Vagina (tissue), 2 donors: ENCODE measurements around the gene CFAP126. TPM values are rescaled to one million over a fixed set of nuclear protein-coding genes. Genes with fewer than 3 reads are reported as not detected.
A peak's percentile ranks its signal among the peaks of the same experiment; 100 is the strongest.
"Not testable (repeated sequence)": the region's sequence is repeated elsewhere in the genome, so short reads cannot be mapped to it uniquely, and the experiment has no call there.

Source experiments
- DNase-seq, 2 donors: peaks; one replicate each; pipeline ENCODE4 v3.0.0-alpha.2; 2017; ENCODE audit errors: extremely low spot score in 2 of 2
- H3K27ac ChIP-seq: fragments of 200-600 bp; sonication (generic); one replicate; pipeline ENCODE4 v1.5.1; 2019
- H3K27me3 ChIP-seq: fragments of 200-600 bp; sonication (generic); one replicate; pipeline ENCODE4 v1.5.1; 2019
- H3K36me3 ChIP-seq, 2 donors: fragments of 200-600 bp; sonication (generic); one replicate each; pipeline ENCODE4 v1.5.1; 2017 to 2019
- H3K4me1 ChIP-seq: fragments of 200-600 bp; sonication (generic); one replicate; pipeline ENCODE4 v1.5.1; 2019
- H3K4me3 ChIP-seq, 2 donors: fragments of 200-600 bp; sonication (generic); 1 replicate in 1 of 2; 2 replicates in 1 of 2; pipeline ENCODE4 v1.5.1; 2016 to 2019
- H3K9me3 ChIP-seq: fragments of 200-600 bp; sonication (generic); one replicate; pipeline ENCODE4 v1.5.1; 2019
- POLR2A ChIP-seq, 2 donors: fragments of 450-650 bp; IDR thresholded peaks; one replicate each; pipeline ENCODE4 v1.6.1; 2017; ENCODE audit warnings: antibody characterized with exemption in 2 of 2, mild to moderate bottlenecking in 2 of 2, moderate library complexity in 2 of 2
- POLR2AphosphoS5 ChIP-seq, 2 donors: sonication (generic); formaldehyde crosslinking; IDR thresholded peaks; one replicate each; pipeline ENCODE4 v1.9.0; 2017; ENCODE audit warnings: antibody characterized with exemption in 2 of 2, mild to moderate bottlenecking in 2 of 2, low read depth in 1 of 2; ENCODE audit not compliant: insufficient read depth in 1 of 2
- intact Hi-C: fragments of 100-400 bp; cut with DNase I; formaldehyde crosslinking; loops from one replicate; pipeline ENCODE4 v1.15.1; 2023
- total RNA-seq: library from RNA; depleted of rRNA; stranded (reverse); fragments of >200 nt; gene quantifications from one replicate; pipeline ENCODE4 v1.2.3, GENCODE V29; 2016
- TF ChIP-seq, protein P1 (sequence below), 3 experiments: fragments of 450-650 bp in 2 of 3; fragments of 200-600 bp in 1 of 3; sonication (generic) in 1 of 3; IDR thresholded peaks; one replicate each; pipeline ENCODE4 v1.5.1; 2017 to 2019; ENCODE audit warnings: antibody characterized with exemption in 3 of 3, mild to moderate bottlenecking in 2 of 3, moderate library complexity in 2 of 3

Gene CFAP126, protein sequence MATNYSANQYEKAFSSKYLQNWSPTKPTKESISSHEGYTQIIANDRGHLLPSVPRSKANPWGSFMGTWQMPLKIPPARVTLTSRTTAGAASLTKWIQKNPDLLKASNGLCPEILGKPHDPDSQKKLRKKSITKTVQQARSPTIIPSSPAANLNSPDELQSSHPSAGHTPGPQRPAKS
- total RNA-seq = not detected

DNA sequence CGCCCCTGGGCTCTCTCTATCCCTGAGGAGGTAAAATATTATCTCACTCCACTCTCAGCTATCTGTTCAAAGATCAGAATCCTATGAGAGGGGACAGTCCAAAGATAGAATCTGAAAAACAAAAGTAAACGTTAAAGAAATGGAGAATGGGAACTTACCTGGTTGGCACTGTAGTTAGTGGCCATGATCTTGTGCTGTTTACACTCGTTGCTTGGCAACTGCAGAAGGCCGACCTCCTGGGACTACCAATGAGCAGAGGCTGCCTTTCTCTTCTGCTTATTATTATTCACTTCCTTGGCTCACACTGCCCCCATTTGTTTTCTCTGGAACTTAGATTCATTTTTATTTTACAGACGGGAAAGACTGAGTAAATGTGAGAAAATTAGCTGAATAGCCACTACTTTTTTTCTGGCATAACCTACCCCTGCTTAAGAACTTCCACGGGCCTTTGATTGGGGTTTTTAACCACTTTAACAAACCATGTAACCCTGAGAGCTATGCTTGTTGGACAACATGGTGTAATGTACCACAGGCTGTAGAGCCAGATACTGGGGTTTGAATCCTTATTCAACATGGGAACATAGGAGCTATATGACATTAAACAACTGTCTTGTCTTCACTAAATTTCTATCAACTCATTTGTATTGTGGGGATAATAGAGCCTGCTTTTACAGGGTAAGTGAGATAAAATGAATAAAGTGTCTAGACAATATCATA lies at the start of gene CFAP126:
CFAP126 (minus strand) TSS at position 193 of the 717 bp plus-strand sequence; CDS start at position 185, 8 bp downstream.
- intact Hi-C loops = no loop called here
- H3K4me1 ChIP-seq = no peaks in the 10 kb centered on the region
- no peaks in the 10 kb centered on the region for H3K9me3 ChIP-seq
- H3K36me3 ChIP-seq = peaks cover 0 to 17% of the 10 kb centered on the region in 2 donors
- DNase-seq = no peak
- no peaks in the 10 kb centered on the region for H3K27me3 ChIP-seq
- no peak within 1 kb of the TSS for H3K4me3 ChIP-seq
- H3K27ac ChIP-seq = no peak within 1 kb of the TSS
- TF ChIP-seq, protein P1, sequence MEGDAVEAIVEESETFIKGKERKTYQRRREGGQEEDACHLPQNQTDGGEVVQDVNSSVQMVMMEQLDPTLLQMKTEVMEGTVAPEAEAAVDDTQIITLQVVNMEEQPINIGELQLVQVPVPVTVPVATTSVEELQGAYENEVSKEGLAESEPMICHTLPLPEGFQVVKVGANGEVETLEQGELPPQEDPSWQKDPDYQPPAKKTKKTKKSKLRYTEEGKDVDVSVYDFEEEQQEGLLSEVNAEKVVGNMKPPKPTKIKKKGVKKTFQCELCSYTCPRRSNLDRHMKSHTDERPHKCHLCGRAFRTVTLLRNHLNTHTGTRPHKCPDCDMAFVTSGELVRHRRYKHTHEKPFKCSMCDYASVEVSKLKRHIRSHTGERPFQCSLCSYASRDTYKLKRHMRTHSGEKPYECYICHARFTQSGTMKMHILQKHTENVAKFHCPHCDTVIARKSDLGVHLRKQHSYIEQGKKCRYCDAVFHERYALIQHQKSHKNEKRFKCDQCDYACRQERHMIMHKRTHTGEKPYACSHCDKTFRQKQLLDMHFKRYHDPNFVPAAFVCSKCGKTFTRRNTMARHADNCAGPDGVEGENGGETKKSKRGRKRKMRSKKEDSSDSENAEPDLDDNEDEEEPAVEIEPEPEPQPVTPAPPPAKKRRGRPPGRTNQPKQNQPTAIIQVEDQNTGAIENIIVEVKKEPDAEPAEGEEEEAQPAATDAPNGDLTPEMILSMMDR (IDR thresholded peaks at IDR 0.05) = no peak
- TF ChIP-seq POLR2A (IDR thresholded peaks at IDR 0.05) = no peak
- TF ChIP-seq POLR2AphosphoS5 (IDR thresholded peaks at IDR 0.05; ENCODE audit: insufficient read depth in 1 of 2, low read depth in 1 of 2) = no peak

DNA sequence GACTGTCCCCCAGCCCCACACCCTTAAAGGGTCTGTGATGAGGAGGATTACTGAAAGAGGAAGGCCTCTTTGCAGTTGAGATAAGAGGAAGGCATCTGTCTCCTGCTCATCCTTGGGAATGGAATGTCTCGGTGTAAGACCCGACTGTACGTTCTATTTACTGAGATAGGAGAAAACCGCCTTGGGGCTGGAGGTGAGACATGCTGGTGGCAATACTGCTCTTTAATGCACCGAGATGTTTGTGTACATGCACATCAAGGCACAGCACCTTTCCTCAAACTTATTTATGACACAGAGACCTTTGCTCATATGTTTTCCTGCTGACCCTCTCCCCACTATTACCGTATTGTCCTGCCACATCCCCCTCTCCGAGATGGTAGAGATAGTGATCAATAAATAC lies 45.4 kb upstream of the CFAP126 start:
- H3K4me3 ChIP-seq, H3K36me3 ChIP-seq, H3K4me1 ChIP-seq, H3K27ac ChIP-seq, H3K9me3 ChIP-seq, intact Hi-C loops, H3K27me3 ChIP-seq: not testable (repeated sequence)
- DNase-seq = peak in 1 of 2 donors; percentile 7

DNA sequence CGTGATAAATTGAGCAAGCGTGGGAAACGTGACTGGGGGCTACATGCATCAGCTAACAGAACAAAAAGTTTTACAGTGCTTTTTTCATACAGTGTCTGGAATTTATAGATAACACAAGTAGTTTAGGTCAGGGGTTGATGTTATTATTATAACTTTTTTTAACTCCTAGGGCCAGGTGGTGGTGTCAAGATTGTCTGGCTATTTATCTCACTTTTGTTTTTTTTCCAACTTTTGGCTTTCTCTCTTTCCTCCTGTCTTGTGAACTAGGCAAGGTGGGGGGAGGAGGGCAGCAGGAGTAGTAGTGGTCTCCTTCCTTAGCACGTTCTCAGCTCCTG lies 42.9 kb upstream of the CFAP126 start:
- intact Hi-C loops, H3K27me3 ChIP-seq, H3K9me3 ChIP-seq, H3K27ac ChIP-seq, H3K36me3 ChIP-seq, H3K4me3 ChIP-seq, DNase-seq, H3K4me1 ChIP-seq: not testable (repeated sequence)

DNA sequence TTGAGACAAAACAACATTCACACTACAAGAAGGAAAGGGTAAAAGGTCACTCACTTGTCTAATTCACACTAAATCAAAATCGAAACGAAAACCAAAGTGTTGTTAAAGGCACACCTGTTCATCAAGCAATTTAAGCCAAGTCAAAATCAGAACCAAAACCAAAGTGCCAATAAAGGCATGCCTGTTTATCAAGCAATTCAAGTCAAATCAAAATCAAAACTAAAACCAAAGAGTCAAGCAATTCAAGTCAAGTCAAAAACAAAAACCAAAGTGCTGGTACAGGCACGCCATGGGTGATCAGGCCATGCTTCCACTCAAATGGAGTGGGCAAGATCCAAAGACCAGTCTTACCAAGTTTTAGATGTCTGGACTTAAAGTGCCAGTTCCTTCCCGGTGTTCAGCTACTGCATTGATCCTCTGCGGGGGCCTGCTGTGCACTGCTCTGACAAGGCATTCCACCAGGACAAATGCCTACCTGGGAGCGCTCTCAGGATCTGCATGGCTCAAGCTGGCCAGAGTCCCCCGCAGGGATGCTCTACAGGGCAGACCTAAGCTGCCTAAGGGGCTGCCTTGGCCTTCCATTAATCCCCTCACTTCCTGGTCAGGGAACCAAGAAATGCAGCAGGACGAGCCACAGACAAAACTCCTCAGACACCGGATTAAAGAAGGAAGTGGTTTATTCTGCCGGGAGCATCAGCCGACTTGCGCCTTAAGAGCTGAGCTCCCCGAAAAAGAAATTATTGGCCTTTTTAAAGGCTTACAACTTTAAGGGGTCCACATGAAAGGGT lies 42.4 kb upstream of the CFAP126 start:
- H3K36me3 ChIP-seq, intact Hi-C loops, H3K4me3 ChIP-seq, H3K27ac ChIP-seq, H3K9me3 ChIP-seq, H3K27me3 ChIP-seq, H3K4me1 ChIP-seq, DNase-seq: not testable (repeated sequence)

DNA sequence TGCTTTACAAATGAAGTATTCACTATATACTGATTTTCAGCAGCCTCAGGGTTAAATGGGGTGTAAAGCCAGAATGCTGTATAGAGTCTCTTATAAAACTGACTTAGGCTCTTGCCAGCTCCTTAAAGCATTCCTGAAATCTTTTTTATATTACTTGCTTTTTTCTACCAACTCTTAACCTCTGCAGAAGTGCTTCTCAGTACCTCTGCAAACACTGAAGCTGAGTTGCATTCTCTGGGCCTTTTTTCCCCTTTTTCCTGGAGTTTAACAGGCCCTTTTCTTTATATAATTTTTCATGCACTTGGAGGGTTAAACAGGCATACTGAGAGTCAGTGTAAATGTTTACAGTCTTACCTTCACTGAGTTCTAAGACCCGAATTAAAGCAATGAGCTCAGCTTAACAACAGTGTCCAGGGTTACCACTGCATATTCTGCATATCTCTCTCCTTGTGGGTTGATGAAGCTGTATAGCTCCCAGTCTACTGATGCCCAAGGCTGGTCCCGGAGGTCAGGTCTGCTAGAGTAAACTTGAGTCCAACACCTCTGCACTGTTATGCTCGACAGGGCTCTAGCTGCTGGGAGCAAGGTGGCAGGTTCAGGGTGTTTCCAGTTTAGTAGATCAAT lies 40.9 kb upstream of the CFAP126 start:
- intact Hi-C loops = no loop called here
- no peaks in the 10 kb centered on the region for H3K36me3 ChIP-seq

DNA sequence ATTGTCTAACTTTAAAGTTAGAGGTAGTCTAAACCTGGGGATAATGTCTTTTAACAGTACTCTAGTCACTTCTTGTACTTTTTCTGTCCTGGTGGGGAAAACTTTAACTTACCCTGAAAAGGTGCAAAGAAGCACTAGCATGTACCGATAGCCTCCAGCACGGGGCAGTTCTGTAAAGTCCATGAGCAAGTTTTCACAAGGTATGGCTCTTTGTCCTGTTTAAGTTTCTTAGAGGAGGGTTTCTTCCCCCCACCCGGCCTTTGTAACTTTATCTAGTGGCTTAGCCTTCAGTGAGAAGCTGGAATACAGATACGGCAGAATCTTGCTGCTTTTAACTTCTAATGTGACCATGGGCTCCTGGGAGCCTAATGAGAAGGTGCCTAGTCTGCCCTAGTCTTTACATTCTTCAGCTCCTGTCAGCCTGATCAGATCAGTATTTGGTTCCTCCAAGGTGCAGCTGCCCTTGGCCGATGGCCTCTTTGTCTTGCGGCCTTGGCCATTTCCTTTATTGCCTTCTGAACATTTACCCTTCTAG lies 39.8 kb upstream of the CFAP126 start:
- intact Hi-C loops = no loop called here
- no peak overlapping the region for H3K4me3 ChIP-seq

More for the DNA sequence above, 40.9 kb upstream of the CFAP126 start:
- no peak for DNase-seq
- no peak overlapping the region for H3K27ac ChIP-seq
- no peaks in the 10 kb centered on the region for H3K27me3 ChIP-seq
- no peaks in the 10 kb centered on the region for H3K4me1 ChIP-seq
- H3K4me3 ChIP-seq = no peak overlapping the region
- TF ChIP-seq POLR2AphosphoS5 (IDR thresholded peaks at IDR 0.05; ENCODE audit: insufficient read depth in 1 of 2, low read depth in 1 of 2) (no peak), POLR2A (IDR thresholded peaks at IDR 0.05) (no peak)
- TF ChIP-seq, protein P1 (IDR thresholded peaks at IDR 0.05) = no peak
- H3K9me3 ChIP-seq = no peaks in the 10 kb centered on the region

DNA sequence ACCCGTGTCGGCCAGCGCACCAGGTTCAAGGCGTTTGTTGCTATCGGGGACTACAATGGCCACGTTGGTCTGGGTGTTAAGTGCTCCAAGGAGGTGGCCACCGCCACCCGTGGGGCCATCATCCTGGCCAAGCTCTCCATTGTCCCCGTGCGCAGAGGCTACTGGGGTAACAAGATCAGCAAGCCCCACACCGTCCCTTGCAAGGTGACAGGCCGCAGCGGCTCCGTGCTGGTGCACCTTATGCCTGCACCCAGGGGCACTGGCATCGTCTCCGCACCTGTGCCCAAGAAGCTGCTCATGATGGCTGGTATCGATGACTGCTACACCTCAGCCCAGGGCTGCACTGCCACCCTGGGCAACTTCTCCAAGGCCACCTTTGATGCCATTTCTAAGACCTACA lies 38.9 kb upstream of the CFAP126 start:
- H3K27me3 ChIP-seq, H3K4me3 ChIP-seq, H3K27ac ChIP-seq, H3K9me3 ChIP-seq, intact Hi-C loops, DNase-seq, H3K36me3 ChIP-seq, H3K4me1 ChIP-seq: not testable (repeated sequence)

More for the DNA sequence above, 39.8 kb upstream of the CFAP126 start:
- H3K36me3 ChIP-seq = no peaks in the 10 kb centered on the region
- H3K4me1 ChIP-seq = no peaks in the 10 kb centered on the region
- no peaks in the 10 kb centered on the region for H3K9me3 ChIP-seq
- H3K27me3 ChIP-seq = no peaks in the 10 kb centered on the region
- TF ChIP-seq POLR2AphosphoS5 (IDR thresholded peaks at IDR 0.05; ENCODE audit: insufficient read depth in 1 of 2, low read depth in 1 of 2) = no peak
- TF ChIP-seq POLR2A (IDR thresholded peaks at IDR 0.05) = no peak
- TF ChIP-seq, protein P1 (IDR thresholded peaks at IDR 0.05) = no peak
- no peak overlapping the region for H3K27ac ChIP-seq
- DNase-seq = no peak
